Bronchial smooth muscle cell (primary cell): ENCODE measurements around the gene ORAI1. TPM values are rescaled to one million over a fixed set of nuclear protein-coding genes. Genes with fewer than 3 reads are reported as not detected.

Source experiments
- total RNA-seq: library from RNA; depleted of rRNA; stranded (reverse); fragments of >200 nt; gene quantifications from 2 replicates; pipeline ENCODE4 v1.2.1, GENCODE V29; 2014

The ORAI1 gene
- total RNA-seq = 5.0 and 5.4 TPM in 2 replicates

GRCh38 chr12:121626087-121626852 is at the start of gene ORAI1:
ORAI1 (plus strand) TSS chr12:121626530.

DNA sequence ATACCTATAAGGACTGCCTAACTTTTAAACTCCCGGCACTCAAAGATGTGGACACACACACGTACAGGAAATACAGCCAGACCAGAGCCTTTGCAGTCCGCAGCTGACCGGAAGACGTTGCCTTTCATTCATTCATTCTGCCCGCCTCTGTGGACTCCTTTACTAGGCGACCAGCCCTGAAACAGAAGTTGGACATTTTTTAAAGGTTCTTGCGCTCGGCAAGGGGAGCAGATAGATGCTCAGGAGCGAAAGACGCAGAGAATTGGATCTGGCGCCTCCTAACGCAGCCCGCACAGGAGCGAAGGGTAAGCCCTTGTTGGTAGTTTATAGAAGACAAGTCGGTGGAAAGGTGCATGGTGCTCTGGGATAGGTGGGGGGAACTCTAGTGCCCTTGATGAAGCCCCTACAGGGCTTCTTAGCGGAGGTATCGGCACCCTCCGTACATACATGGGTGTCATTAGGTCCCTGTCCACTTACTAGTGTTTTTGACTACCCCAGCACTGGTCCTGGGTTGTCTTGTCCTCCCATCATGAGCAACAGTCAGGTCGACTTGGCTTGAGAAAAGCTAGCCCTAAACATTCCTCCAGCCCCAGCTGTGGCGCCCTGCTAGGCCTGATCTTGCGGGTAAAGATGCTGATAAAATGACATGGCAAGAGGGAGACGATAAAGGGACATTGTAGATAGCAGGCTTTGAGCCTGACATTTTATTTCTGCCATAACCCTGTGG is 45.2 kb upstream of the ORAI1 start, which contains the start of gene KDM2B:
Gene KDM2B, minus strand, starts transcription at position 65 of the 727 bp plus-strand sequence. CDS start 112 bp downstream, outside the sequence.

DNA sequence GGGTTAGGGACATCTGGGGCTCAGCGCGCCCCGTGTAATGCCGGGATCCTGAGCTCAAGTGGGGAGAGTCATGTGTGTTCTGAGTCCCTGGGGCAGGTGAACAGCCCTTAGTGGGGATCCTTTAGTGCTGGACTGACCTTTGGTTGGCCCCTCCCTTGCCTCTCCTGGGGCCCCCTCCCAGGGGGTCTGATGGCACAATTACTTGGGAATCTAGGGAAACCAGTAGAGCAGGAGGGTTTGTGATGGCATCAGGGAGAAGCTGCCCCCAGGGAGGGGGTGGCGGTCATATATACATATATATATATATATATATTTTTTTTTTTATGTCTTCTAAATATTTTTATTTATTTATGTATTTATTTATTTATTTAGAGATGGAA is 43.2 kb downstream of the ORAI1 start, which contains the start of gene MORN3:
Gene MORN3, minus strand, starts transcription at position 134 of the 380 bp plus-strand sequence. CDS start 171 bp downstream, outside the sequence.

Other genes with a start within 250 kb of the ORAI1 start
- gene RNF34, start 226.4 kb upstream of the ORAI1 start, total RNA-seq = 70.6 and 105 TPM in 2 replicates
- gene KDM2B, start 45.5 kb upstream of the ORAI1 start, total RNA-seq = 17.7 and 18.4 TPM in 2 replicates
- gene MORN3, start 43.1 kb downstream of the ORAI1 start, total RNA-seq = 0.60 and 0.63 TPM in 2 replicates
- 6.1 and 7.6 TPM in 2 replicates for gene TMEM120B, start 86.2 kb downstream of the ORAI1 start, total RNA-seq
- gene RHOF, start 167.2 kb downstream of the ORAI1 start, total RNA-seq = 2.7 and 4.6 TPM in 2 replicates
- gene SETD1B, start 177.5 kb downstream of the ORAI1 start, total RNA-seq = 2.0 and 4.3 TPM in 2 replicates
- 0.60 and 1.7 TPM in 2 replicates for gene HPD, start 232.3 kb downstream of the ORAI1 start, total RNA-seq